Tibial nerve (tissue), 4 donors: ENCODE results near the gene NCMAP. TPM values are rescaled to one million over a fixed set of nuclear protein-coding genes. Genes with fewer than 3 reads are reported as not detected.
A peak's percentile ranks its signal among the peaks of the same experiment; 100 is the strongest.

Source experiments
- DNase-seq, 2 donors: peaks; one replicate each; pipeline ENCODE4 v3.0.0-alpha.2; 2019; ENCODE audit warnings: low spot score in 2 of 2
- H3K27ac ChIP-seq, 4 donors: fragments of 200-600 bp; sonication (generic) in 3 of 4; one replicate each; pipeline ENCODE4 v1.5.1; 2017 to 2019; ENCODE audit warnings: mild to moderate bottlenecking in 1 of 4
- H3K27me3 ChIP-seq, 2 donors: fragments of 200-600 bp; sonication (generic) in 1 of 2; one replicate each; pipeline versions ENCODE4 v1.5.1 to v1.6.0; 2017 to 2019
- H3K36me3 ChIP-seq, 3 donors: fragments of 200-600 bp; sonication (generic); one replicate each; pipeline ENCODE4 v1.5.1; 2018 to 2019
- H3K4me1 ChIP-seq, 4 donors: fragments of 200-600 bp; sonication (generic) in 3 of 4; one replicate each; pipeline ENCODE4 v1.5.1; 2017 to 2019
- H3K4me3 ChIP-seq, 4 donors: fragments of 200-600 bp; sonication (generic) in 3 of 4; one replicate each; pipeline ENCODE4 v1.5.1; 2017 to 2019; ENCODE audit warnings: mild to moderate bottlenecking in 1 of 4, moderate library complexity in 1 of 4
- H3K9me3 ChIP-seq, 4 donors: fragments of 200-600 bp; sonication (generic) in 3 of 4; one replicate each; pipeline ENCODE4 v1.5.1; 2017 to 2019
- CTCF ChIP-seq, 5 experiments: fragments of 200-600 bp in 3 of 5; fragments of 450-650 bp in 2 of 5; sonication (generic) in 3 of 5; IDR thresholded peaks; one replicate each; pipeline ENCODE4 v1.5.1; 2016 to 2019; ENCODE audit warnings: antibody characterized with exemption in 5 of 5, mild to moderate bottlenecking in 3 of 5, moderate library complexity in 2 of 5
- EP300 ChIP-seq, 2 donors: sonication (generic); formaldehyde crosslinking; IDR thresholded peaks; one replicate each; pipeline ENCODE4 v1.6.1; 2017; ENCODE audit warnings: antibody characterized with exemption in 2 of 2, mild to moderate bottlenecking in 1 of 2
- POLR2A ChIP-seq, 2 donors: fragments of 450-650 bp; IDR thresholded peaks; one replicate each; pipeline ENCODE4 v1.6.1; 2017; ENCODE audit warnings: antibody characterized with exemption in 2 of 2, mild to moderate bottlenecking in 2 of 2, moderate library complexity in 2 of 2
- WGBS, 2 donors: methylation state at CpG; one replicate each; pipeline ENCODE4 v1.1.5; 2018; 5-methylcytosine and 5-hydroxymethylcytosine counted together
- total RNA-seq, 4 donors: library from RNA; depleted of rRNA; stranded (reverse); fragments of >200 nt; gene quantifications; one replicate each; pipeline ENCODE4 v1.1.0, GENCODE V29; 2016

NCMAP gene
- total RNA-seq, 4 donors from 2014 or later: 49.2 to 191 (median 141) TPM

- no peak for DNase-seq
- TF ChIP-seq POLR2A (IDR thresholded peaks at IDR 0.05) (no peak), EP300 (IDR thresholded peaks at IDR 0.05) (no peak), CTCF (IDR thresholded peaks at IDR 0.05) (no peak)
- H3K4me1 ChIP-seq: peaks cover 0 to 30% (median 0%) of the 10 kb centered on the region in 4 donors
- peaks cover 0 to 31% of the 10 kb centered on the region in 2 donors for H3K27me3 ChIP-seq
- no peaks in the 10 kb centered on the region for H3K9me3 ChIP-seq
- H3K36me3 ChIP-seq: no peaks in the 10 kb centered on the region
- H3K4me3 ChIP-seq: no peak overlapping the region
- WGBS, 2 donors: 86 to 92% methylated on average over 6 of the region's 6 CpGs
- H3K27ac ChIP-seq: no peak overlapping the region
These were observed 1.3 kb downstream of the NCMAP start for GRCh38 chr1:24557220-24557619.

- Histone ChIP-seq H3K4me1 (peaks cover 0 to 30% (median 0%) of the 10 kb centered on the region in 4 donors), H3K9me3 (no peaks in the 10 kb centered on the region), H3K4me3 (no peak overlapping the region), H3K36me3 (no peaks in the 10 kb centered on the region), H3K27me3 (peaks cover 0 to 31% of the 10 kb centered on the region in 2 donors), H3K27ac (no peak overlapping the region)
- TF ChIP-seq POLR2A (IDR thresholded peaks at IDR 0.05): no peak
- TF ChIP-seq CTCF (IDR thresholded peaks at IDR 0.05): no peak
- TF ChIP-seq EP300 (IDR thresholded peaks at IDR 0.05): no peak
- DNase-seq: no peak
- 77 to 80% methylated on average over 9 of the region's 9 CpGs for WGBS, 2 donors
These were observed 1.8 kb downstream of the NCMAP start for GRCh38 chr1:24557711-24558131.

- peaks cover 0 to 30% (median 0%) of the 10 kb centered on the region in 4 donors for H3K4me1 ChIP-seq
- no peaks in the 10 kb centered on the region for H3K36me3 ChIP-seq
- H3K9me3 ChIP-seq: no peaks in the 10 kb centered on the region
- H3K27me3 ChIP-seq: peaks cover 0 to 31% of the 10 kb centered on the region in 2 donors
- no peak for DNase-seq
- no peak overlapping the region for H3K27ac ChIP-seq
- TF ChIP-seq CTCF (IDR thresholded peaks at IDR 0.05) (no peak), EP300 (IDR thresholded peaks at IDR 0.05) (no peak), POLR2A (IDR thresholded peaks at IDR 0.05) (no peak)
- WGBS, 2 donors: 78 to 82% methylated on average over 7 of the region's 7 CpGs
- no peak overlapping the region for H3K4me3 ChIP-seq
These were observed 2.6 kb downstream of the NCMAP start for GRCh38 chr1:24558455-24558854.

- Histone ChIP-seq H3K4me1 (peaks cover 0 to 30% (median 0%) of the 10 kb centered on the region in 4 donors), H3K27me3 (peaks cover 0 to 29% of the 10 kb centered on the region in 2 donors), H3K27ac (peak overlapping the region in 1 of 4 donors; percentile 38), H3K36me3 (no peaks in the 10 kb centered on the region), H3K4me3 (no peak overlapping the region), H3K9me3 (no peaks in the 10 kb centered on the region)
- no peak for TF ChIP-seq CTCF (IDR thresholded peaks at IDR 0.05)
- TF ChIP-seq POLR2A (IDR thresholded peaks at IDR 0.05): no peak
- TF ChIP-seq EP300 (IDR thresholded peaks at IDR 0.05): no peak
- DNase-seq: peak; percentile 37 to 62
- WGBS, 2 donors: 24 to 37% methylated on average over 11 to 12 of the region's 12 CpGs
These were observed 3.3 kb downstream of the NCMAP start for GRCh38 chr1:24558902-24559791.

GRCh38 chr1:24560361-24560760 lies 4.5 kb downstream of the NCMAP start:
- Histone ChIP-seq H3K4me1 (peaks cover 0 to 29% (median 0%) of the 10 kb centered on the region in 4 donors), H3K27ac (no peak overlapping the region), H3K36me3 (no peaks in the 10 kb centered on the region), H3K27me3 (peaks cover 0 to 17% of the 10 kb centered on the region in 2 donors), H3K4me3 (no peak overlapping the region), H3K9me3 (no peaks in the 10 kb centered on the region)
- no peak for DNase-seq
- 88 to 91% methylated on average over 6 of the region's 6 CpGs for WGBS, 2 donors
- TF ChIP-seq CTCF (IDR thresholded peaks at IDR 0.05) (no peak), POLR2A (IDR thresholded peaks at IDR 0.05) (no peak), EP300 (IDR thresholded peaks at IDR 0.05) (no peak)
